GOT3 (cell line): ENCODE results near the gene STAT4.
"Not testable (repeated sequence)": the region's sequence is repeated elsewhere in the genome, so short reads cannot be mapped to it uniquely, and the experiment has no call there.

ENCODE experiments used
- DNase-seq: peaks from one replicate; lab custom pipeline; 2025; ENCODE audit warnings: mixed read lengths; lab: John Stamatoyannopoulos, UW

Gene STAT4

DNA sequence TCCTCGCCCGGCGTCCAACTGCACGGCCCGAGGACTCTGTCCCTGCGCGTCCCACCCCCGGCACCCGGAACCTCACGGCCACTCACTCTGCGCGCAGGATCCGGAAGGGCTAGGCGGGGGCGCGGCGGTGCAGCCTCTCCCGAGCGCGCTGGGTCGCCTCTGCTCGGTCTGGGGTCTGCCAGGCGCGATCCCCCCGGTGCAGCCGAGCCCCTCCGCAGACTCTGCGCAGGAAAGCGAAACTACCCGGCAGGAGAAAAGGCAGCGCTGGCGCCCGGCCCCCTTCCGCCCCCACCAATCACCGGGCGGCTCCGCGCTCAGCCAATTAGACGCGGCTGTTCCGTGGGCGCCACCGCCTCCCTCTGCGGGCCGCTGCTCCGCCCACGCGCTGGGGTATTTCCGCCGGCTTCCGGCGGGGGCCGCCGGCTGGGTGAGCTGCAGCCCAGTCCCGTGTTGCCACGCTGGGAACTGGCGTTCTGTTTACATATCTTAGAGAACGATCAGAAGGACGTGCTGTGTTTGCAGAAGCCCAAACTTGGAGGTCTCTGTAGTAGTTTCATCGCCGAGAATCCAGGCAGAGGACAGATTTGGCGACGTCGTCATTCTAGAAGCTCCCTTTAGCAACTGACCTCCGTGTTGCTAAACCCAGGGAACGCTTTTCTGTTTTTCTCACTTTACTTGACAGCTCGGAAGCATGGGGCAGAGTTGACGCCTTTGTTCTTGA, 136.7 kb downstream of the STAT4 start, which contains the start of gene STAT1:
TSS of gene STAT1 (minus strand) at position 240 of the 721 bp plus-strand sequence. CDS start 4,168 bp downstream, outside the sequence.
- peak; percentile 80 for DNase-seq

DNA sequence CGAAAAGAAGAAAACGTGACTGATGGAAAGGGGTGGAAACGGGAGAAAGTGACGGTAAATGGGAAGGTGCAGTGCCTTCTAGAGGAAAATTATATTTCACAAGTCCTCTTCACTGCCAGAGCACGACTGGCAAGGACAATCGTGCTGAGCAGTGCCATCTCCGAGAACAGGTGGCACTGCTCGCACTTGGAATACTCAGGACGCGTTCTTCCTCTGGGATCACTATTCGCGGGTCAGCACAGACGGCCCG, 137.2 kb downstream of the STAT4 start:
- DNase-seq = no peak

DNA sequence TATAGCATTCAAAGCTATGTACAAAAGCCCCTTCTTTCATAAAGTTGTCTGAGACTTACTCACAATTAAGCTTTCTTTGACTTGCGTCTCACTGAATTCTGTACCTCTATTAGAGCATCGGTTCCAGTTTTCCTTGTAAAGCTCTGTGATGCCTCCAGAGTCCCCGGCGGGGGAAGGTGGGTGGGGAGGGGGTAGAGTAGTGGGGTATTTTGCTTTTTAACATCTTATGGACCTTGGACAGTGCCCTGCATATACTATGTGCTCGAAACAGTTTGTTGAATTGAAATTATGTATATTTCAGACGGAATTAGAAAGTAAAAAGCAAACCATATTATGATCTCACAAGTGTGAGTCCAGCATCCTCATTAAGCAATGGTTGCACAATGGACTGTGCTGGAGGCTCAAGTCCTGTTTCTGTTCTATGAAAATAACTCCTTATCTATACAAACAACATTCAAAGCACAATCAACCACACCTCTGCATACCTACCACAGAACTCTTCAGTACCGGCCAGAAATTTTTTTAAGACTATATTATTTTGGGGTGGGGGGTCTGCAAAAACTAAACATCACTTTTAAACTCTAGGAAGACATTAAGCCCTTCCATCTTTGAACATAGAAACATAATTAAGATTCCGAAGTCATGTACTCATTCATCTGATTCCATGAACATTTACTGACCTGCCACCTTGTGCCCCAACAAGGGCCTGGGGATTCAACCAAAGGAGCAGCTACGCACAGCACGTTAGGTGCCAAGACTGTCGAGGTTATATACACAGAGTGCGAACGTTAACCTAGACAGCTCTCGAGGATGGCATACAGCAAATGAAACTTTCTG, 137.7 kb downstream of the STAT4 start:
- DNase-seq = no peak

DNA sequence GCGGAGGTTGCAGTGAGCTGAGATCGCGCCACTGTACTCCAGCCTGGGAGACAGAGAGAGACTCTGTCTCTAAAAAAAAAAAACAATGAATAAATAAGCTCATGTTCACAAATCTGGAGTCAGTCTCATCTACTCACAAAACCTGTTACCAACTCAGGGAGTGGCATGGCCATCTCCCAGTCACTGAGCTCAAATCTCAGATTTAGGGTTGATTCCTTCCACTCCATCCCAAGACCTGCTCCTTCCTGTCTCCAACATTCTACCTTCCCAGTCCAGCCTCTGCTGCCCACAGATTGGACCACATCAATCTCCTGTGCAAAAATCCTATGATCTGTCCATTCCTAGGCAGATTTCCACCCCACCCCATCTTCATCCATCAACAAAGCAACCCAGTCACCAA, 138.4 kb downstream of the STAT4 start:
- DNase-seq = no peak

DNA sequence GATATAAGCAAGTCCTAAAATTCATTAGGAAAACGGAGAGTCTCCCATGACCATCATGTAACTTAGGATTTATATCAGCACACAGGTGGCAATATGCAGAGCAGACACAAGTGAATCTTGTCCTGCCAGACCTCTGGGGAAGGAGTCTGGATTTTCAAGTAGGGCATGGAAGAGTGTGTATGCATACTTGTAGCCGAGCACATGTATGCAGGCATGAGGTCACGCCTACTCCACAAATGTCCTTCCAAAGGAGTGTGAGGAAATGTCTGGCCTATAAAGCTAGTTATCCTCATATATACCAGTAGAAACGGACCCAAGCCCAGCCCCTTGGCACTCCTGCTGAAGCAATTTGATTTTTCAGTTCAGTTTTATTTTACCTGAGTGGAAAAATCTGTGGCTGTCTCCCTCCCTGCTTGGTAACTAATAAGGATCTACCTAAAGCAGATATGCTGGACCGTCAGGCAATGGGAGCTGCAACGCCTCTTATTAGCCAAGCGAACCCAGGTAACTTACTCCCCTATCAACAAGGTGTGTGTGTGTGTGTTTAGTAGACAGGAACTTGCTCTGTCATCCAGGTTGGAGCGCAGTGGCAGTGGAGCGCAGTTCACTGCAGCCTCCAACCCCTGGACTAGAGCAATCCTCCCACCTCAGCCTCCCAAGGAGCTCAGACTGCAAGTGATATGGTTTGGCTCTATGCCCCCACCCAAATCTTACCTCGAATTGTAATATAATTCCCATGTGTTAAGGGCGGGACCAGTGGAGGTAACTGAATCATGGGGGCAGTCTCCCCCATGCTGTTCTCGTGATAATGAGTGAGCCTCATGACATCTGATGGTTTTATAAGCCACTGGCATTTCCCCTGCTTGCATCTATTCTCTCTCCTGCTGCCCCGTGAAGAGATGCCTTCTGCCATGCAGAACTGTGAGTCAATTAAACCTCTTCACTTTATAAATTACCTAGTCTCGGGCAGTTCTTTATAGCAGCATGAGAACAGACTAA, 139.6 kb downstream of the STAT4 start:
- DNase-seq = no peak

DNA sequence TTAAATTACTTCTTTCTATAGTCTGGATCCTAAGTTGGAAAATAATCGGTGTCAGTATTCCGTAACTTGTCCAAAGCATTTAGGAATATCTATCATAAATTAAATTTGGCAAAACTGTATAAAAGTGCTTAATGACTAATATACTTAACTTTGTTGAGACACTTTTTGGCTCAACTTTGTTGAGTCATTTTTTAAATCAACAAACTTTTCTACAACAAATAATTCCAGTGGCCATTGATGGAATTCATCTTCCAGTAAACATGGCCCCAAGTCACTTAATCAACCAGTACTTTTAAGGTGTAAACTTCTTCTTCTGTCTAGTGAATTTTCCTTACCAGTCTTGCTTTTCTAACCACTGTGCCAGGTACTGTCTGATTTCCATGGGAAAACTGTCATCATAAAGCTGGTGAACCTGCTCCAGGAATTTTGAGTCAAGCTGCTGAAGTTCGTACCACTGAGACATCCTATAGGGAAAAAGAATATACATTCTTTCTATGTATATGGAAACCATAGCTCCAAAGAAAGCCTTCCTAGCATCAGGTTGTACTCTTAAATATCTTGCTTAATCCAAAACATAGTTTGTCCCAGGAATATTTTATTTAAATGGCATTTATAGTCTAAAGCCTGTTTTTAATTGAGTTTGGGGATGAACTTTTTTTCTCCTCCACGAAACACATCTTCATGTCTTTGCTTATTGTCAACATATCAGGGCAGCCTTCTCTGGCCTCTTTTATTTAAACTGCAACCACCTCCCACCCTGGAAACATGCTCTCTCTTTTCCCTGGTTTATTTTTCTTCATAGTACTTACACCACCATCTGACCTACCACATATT, 141.0 kb downstream of the STAT4 start:
- DNase-seq = no peak

DNA sequence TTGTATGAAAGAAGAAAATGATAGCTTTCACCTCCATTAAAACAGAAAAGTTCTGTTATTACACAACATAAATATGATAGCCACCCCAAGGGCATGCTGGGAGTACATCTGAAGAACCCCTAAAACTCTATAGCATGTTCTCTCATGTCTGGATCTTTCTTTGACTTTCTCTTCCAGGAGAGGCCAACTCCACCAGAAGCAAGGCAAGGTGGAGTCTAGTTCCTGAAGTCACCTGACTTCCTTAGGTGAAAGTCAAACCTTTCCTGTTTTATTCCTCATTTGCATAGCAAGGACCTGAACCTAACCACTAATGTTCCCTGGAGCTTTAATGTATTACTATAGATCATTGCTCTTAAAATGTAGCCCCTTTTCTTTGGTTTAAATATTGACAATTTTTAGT, 142.5 kb downstream of the STAT4 start:
- no peak for DNase-seq

DNA sequence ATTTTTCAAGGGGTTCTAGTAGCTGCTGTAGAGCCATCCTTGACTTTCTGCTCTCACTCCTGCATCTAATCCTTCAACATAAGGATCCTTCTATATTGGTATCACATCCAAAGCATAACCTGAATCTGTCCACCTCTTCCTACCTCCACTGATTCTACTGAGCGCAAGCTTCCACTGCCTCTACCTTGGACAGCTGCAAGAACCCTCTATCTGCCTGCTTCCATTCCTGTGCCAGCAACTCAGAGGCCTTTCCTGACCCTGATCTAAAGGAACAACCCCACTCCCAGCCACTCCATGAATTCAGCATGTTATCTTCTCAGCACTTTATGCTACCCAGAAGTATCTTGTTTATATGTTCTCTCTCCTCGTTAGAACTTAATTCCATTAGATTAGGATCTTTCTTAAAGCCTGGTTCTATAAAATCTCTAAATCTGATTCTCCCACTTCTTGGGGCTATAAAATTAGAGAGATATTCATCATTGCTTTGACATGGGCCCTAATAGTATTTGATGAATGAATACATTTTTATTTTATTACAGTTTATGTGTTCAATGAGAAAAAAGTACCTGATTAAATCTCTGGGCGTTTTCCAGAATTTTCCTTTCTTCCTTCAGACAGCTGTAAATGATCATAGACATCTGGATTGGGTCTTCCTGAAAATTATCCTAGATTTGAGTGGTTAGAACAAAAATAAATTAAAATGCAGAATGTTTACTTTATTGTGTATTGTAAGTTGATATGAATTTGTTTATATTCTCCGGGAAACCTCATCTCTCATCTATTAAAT, 143.6 kb downstream of the STAT4 start:
- DNase-seq = no peak

DNA sequence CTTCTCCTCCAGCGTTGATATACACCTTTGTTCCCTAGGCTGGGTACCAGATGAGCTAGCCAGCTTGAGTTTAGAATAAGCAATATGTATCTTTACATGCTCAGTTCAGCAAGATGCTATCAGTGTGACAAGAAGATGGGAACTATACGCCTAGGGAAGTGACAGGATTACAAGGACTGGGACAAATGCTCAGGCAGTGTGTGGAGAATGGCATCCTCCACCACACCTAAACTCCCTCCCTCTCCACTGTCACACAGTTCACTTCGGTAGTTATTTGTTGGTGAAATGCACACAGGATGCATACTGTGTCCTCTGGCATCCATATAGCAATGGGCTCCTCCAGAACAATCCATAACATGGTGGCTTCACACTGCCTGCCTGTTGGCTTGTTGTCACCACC, 144.5 kb downstream of the STAT4 start:
- DNase-seq = no peak

DNA sequence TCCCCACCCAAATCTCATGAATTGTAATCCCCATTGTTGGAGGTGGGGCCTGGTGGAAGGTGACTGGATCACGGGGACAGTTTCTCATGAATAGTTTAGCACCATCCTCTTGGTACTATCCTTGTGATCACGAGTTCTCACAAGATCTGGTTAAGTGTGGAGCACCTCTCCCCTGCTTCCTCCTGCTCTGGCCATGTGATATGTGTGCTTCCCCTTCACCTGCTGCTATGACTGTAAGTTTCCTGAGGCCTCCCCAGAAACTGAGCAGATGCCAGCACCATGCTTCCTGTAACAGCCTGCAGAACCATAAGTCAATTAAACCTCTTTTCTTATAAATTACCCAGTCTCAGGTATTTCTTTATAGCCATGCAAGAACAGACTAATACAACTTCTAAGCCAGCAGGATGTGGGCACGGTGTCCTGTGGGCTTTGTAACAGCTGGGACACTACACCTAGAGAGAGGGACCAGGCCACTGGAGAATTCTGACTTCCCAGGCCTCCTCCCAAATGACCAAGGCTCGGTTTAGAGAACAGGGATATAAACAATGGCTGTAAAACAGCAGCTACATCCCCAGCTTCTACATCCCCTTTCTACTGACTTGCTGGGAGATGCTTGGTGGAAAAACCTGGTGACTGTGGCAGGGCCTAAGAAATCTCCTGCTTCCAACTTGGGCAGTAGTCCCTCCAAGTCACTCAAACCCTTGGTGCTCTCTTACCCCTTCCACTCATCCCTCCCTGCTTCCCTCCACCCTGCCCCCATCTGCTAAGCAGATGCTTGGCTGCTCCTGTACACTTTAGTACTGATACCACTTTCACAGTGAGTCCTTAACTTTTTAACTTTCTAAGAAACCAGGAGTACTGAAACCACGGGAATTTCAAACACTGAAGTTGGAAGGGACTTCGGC, 147.1 kb downstream of the STAT4 start:
- no peak for DNase-seq

DNA sequence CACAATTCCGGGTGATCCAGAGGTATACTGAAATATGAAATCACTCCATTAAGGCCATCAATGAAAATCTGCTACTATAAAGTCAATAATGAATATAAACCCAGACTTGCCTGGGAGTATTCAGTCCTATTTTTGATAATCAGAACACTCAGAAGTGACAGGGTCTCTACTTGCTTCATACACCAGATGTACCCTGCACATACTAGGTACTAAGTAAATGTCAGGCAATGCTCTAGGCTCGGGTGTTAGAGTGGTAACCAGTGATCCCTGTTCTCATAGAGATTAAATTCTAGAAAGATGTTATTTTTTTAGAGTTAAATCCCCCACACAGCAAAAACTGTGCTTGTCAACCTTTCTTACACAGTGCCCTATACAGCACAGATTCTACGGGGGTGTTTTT, 149.2 kb downstream of the STAT4 start:
- DNase-seq = no peak

DNA sequence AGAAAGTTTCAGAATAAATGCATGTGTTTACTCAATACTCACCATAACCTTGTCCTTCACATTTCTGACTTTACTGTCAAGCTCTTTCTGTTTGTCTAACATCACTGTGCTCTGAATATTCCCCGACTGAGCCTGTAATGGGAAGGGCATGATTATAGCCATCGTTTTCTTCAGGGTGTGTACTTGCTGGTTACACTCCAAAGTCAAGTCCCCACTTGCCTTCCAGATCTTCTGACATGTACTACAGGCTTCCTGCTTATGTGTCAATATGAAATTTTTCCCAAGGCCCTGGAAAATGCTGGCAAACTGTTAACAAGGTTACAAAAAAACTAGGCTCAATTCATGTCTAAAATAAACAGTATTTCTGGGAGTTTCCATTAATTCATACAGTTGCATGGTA, 149.8 kb downstream of the STAT4 start:
- DNase-seq = no peak

DNA sequence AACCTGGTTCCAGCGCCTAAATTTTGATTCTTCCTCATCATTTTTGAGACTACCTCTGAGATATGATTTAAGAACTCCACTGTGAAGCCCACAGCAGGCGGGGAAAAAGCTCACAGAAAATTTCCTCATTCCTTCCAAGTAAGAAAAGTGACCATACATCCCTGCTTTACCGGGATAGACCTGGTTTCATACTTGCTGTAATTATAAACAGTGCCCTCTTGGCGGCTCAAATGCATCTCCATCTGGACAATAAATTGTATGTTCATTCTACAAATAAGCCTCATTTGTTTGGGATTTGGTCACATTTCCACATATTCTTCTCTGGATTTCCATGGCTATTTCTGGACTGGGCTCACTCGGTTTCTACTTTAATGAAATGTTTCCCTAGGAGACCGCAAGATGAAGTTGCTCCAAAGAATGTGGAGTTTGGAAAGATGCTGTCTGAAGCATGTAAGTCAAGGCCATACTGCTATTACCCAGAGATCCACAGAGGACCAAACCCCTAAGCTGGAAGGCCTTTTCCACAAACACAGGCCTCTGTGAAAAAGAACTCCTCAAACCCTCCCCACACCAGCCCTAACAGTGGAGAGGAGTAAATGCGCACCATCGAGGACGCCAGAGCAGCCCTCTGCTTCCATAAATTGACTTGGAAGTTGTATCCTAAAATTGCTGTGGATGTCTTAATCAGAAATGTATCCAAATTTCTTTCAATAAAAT, 150.7 kb downstream of the STAT4 start:
- no peak for DNase-seq

DNA sequence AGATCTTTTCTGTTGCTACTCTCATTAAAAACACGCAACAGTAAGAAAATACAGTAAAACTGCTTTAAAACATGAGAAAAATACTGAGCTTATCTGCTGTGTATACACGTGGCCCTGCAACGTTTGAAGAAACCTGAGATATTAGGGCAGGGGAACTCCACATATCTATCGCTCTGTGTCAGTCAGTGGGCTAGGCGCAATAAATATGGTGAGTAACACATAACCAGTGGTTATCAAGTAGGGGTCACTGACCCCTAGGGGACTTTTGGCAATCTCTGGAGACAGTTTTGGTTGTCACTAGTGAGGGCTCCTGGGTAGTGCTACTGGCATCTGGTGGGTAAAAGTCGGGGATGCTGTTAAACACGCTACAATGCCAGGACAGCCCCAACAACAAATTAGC, 151.7 kb downstream of the STAT4 start:
- DNase-seq = no peak

DNA sequence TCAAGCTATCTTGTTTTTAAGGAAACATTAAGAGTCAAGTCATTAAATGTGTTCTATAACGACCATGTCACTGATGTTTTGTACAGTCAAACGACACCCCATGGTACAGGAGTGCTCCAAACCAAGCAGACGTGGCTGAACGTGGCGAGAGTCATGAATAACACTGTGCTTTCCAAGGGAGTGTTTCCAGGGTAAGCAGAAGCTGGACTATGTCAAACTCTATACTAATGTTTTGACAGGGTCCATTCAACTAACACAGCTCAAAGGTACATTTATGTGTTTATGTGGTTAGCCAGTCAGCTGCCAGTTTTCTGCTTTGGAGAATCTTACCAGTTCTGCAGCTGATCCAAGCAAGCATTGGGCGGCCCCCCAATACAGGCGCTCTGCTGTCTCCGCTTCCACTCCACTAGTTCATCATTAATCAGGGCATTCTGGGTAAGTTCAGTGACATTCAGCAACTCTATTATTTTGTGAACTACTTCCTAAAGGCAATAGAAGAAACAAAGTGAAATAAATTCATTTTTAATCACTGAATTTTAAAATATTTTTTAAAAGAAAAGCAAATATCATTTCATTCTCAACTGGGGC, 153.2 kb downstream of the STAT4 start:
- no peak for DNase-seq

DNA sequence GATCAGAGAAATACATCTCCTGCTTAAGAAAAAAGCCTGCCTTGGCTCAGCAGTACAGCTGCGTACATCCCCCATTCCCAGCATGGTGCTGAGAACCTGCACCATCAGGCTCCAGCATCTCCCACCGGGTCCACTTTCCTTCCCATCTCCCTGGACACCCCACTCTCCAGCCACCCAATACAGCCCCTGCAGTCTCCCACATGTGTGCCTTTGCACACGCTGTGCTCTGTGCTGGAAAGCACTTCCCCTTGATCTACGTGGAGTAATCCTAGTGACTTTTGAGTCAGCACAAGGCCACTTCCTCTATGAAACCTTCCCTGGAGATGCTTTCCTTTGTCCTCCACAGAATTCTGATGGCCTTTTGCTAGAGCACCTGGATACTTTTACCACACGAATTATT, 153.8 kb downstream of the STAT4 start:
- DNase-seq = no peak

DNA sequence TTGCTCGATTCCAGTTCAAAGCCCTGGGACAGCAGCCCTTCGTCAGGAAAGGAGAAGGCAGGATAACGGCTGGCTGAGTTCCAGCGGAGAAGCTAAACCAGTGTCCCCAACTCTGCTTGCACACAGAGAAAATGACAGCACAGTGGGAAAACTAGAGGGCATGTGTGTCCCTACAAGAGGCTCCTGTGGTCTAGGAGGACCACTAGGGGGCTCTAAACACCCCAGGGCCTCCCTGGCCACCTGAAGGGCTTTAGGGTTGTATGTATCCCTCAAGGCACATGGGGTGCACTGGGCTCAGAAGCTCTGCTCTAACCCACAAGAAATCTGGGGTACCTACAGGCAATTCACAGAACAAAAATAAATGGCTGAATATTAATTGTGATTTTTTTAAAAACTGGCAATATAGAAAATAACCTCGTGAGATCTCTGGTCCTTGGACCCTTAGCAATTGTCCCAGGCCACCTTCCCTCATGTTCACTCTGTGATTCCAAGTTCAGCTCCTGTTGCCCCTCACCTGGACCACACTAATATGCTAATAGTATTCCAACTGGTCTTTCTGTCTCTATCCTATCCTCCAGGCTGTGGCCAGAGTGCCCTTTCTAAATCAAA, 154.4 kb downstream of the STAT4 start:
- no peak for DNase-seq

DNA sequence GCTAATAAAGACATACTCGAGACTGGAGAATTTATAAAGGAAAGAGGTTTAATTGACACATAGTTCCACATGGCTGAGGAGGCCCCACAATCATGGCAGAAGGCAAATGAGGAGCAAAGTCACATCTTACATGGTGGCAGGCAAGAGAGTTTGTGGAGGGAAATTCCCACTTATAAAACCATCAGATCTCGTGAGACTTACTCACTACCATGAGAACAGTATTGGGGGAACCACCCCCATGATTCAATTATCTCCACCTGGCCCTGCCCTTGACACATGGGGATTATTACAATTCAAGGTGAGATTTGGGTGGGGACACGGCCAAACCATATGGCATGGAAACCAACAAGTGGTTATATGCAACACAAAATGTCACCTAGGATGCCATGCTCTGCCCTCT, 155.5 kb downstream of the STAT4 start:
- not testable (repeated sequence) for DNase-seq
